Activated CD8-positive, alpha-beta T cell treated with anti-CD3 and anti-CD28 coated beads for 36 hours (primary cell): ENCODE measurements around the gene EFCAB9. TPM values are rescaled to one million over a fixed set of nuclear protein-coding genes. Genes with fewer than 3 reads are reported as not detected.

Source experiments
- ATAC-seq: fragments of 200-7000 bp; cut with Tn5 transposase; one replicate; pipeline ENCODE4 v1.10.0; 2021; ENCODE audit warnings: mild to moderate bottlenecking, moderate library complexity
- CTCF ChIA-PET: fragments of 350-600 bp; sonication (Branson Sonifier 250); formaldehyde crosslinking; loops from one replicate; lab custom pipeline; 2021; ENCODE audit warnings: antibody characterized with exemption; lab: Charles Lee
- POLR2A ChIA-PET: fragments of 350-600 bp; sonication (Branson Sonifier 250); formaldehyde crosslinking; loops from one replicate; lab custom pipeline; 2021; ENCODE audit warnings: antibody characterized with exemption; lab: Charles Lee
- DNase-seq: peaks from one replicate; pipeline ENCODE4 v3.0.0-alpha.2; 2020
- H3K27ac Mint-ChIP-seq: one replicate; pipeline ENCODE4 v1.8.0; 2021; ENCODE audit warnings: mild to moderate bottlenecking, mixed read lengths
- H3K27me3 Mint-ChIP-seq: one replicate; pipeline ENCODE4 v1.8.0; 2021; ENCODE audit warnings: mixed read lengths
- H3K36me3 Mint-ChIP-seq: one replicate; pipeline ENCODE4 v1.8.0; 2021; ENCODE audit warnings: low read depth, mixed read lengths
- H3K4me1 Mint-ChIP-seq: one replicate; pipeline ENCODE4 v1.8.0; 2021; ENCODE audit warnings: low read depth, mixed read lengths
- H3K4me3 Mint-ChIP-seq: one replicate; pipeline ENCODE4 v1.8.0; 2021; ENCODE audit warnings: mild to moderate bottlenecking, moderate library complexity, mixed read lengths
- H3K9me3 Mint-ChIP-seq: one replicate; pipeline ENCODE4 v1.8.0; 2021; ENCODE audit warnings: mixed read lengths
- intact Hi-C: fragments of 100-400 bp; cut with micrococcal nuclease; formaldehyde crosslinking; loops from one replicate; pipeline ENCODE4 v1.10.0; 2022
- total RNA-seq, 2 experiments: library from RNA; stranded (reverse); gene quantifications; one replicate each; pipeline ENCODE4 v1.2.3, GENCODE V29; 2021
- TF ChIP-seq, protein P1 (sequence below): fragments of 200-600 bp; IDR thresholded peaks from one replicate; pipeline ENCODE4 v1.8.0; 2022; ENCODE audit warnings: antibody characterized with exemption, mild to moderate bottlenecking

EFCAB9 gene
- total RNA-seq, result not detected

DNA sequence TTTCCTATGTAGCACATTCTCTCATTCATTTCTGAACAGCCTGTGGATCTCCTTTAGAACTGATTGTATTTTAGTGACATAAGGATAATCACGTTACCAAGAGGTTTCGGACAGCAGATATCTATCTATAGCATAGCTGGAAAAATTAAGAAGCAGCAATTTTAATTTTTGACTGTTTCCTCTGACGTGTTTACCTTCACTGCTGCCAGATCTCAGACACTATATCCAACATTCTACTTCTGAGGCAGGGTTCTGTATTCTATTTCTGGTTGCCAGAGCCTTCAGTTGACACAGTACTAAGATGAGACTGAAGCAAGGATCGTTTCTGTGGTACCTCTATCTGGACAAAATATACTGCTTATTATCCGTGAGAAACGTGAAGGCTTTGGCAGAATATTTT lies at the start of gene EFCAB9:
Gene EFCAB9 (plus strand): TSS at position 301 of the 400 bp plus-strand sequence. CDS start 1 bp downstream, at position 302.
- CTCF ChIA-PET, result interaction anchor here (1.3 kb wide), 1 partner anchor 89 kb away, joined by 4 read pairs; no protein-coding TSS in a partner anchor
- H3K27ac Mint-ChIP-seq, result no peak within 1 kb of the TSS

DNA sequence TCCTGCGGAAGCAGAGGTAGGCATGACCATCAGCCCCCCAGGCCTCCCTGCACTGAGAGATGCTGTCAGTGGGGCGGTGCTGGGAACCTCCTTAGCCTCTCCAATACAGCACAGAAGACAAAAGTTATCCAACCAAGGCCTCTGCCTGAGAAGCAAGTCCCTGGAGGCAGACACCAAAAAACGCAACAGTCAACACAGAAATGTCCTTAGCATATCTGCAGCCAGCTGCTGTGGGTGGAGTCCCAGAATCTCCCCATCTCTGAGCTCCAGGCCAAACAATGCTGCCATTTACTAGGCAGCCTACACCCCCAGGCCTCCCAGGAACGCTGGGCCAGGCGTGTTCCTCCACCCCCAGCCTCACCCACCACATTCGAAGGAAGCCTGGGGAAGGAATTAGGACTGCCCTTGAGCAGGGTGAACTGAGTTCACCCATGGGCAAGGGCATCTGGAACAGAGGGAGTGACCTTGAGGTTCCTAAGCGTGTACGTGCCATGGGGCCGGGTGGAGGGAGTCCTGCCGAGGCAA lies 49.6 kb upstream of the EFCAB9 start:
- POLR2A ChIA-PET, result interaction anchor here (0.9 kb wide), 2 partner anchors 12 to 17 kb away, joined by 3 read pairs; no protein-coding TSS in a partner anchor
- intact Hi-C loops, result no loop called here

More for the DNA sequence above, at the start of gene EFCAB9:
- ATAC-seq, result no peak
- no peak for DNase-seq
- H3K36me3 Mint-ChIP-seq, result no peaks in the 10 kb centered on the region
- H3K27me3 Mint-ChIP-seq, result peaks cover 4% of the 10 kb centered on the region
- H3K4me3 Mint-ChIP-seq, result no peak within 1 kb of the TSS
- intact Hi-C loops, result no loop called here
- TF ChIP-seq, protein P1, sequence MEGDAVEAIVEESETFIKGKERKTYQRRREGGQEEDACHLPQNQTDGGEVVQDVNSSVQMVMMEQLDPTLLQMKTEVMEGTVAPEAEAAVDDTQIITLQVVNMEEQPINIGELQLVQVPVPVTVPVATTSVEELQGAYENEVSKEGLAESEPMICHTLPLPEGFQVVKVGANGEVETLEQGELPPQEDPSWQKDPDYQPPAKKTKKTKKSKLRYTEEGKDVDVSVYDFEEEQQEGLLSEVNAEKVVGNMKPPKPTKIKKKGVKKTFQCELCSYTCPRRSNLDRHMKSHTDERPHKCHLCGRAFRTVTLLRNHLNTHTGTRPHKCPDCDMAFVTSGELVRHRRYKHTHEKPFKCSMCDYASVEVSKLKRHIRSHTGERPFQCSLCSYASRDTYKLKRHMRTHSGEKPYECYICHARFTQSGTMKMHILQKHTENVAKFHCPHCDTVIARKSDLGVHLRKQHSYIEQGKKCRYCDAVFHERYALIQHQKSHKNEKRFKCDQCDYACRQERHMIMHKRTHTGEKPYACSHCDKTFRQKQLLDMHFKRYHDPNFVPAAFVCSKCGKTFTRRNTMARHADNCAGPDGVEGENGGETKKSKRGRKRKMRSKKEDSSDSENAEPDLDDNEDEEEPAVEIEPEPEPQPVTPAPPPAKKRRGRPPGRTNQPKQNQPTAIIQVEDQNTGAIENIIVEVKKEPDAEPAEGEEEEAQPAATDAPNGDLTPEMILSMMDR, result no peak
- POLR2A ChIA-PET, result no interaction called here
- H3K9me3 Mint-ChIP-seq, result no peaks in the 10 kb centered on the region
- H3K4me1 Mint-ChIP-seq, result no peaks in the 10 kb centered on the region

DNA sequence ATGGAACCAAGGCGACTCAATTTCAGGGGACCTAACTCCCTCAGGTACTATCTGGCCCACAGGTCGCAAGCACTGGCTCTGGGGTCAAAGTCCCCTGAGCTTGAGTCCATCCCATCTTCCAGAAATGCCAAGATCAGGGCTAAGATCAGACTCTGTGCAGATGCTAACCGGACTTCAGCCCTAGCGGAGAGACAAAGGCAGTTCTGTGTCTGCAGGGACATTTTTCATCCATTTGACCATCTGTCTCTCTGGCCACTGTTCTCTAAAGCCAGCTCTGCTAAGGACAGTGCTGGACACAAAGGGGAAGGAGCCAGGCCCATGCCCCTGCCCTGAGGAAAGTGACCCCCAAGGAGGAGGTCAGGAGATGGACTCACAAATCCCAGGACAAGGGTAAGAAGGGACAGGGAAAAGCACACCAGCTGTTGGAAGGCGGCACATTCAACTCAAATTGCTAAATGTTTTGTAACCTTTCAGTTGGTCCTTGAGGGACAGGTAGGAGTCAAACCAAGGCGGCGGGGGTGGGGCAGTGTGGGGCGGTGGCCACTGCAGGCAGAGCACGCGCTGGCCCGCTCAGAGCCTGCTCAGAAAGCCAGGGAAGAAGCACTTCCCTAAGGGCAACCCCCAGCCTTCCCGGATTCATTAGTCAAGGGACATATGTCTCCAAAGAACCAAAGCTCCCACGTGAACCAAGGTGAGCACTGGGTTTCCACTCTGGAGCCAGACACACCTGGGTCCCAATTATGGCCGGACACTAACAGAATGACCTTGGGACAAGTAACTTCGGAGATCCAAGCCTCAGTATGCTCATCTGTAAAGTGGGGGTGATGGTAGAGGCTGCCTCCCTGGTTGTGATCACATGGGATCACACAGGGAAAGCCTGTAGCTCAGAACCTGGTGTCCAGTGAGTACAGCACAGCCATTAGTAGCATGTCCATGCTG lies 48.8 kb upstream of the EFCAB9 start:
- no peak overlapping the region for H3K4me3 Mint-ChIP-seq
- no peak for DNase-seq
- H3K27ac Mint-ChIP-seq, result peak overlapping the region; percentile 70
- ChIA-PET CTCF (no interaction called here), POLR2A (interaction anchor here (0.9 kb wide), 2 partner anchors 11 to 16 kb away, joined by 3 read pairs; no protein-coding TSS in a partner anchor)
- TF ChIP-seq, protein P1, result no peak
- peaks cover 73% of the 10 kb centered on the region for H3K4me1 Mint-ChIP-seq
- H3K9me3 Mint-ChIP-seq, result no peaks in the 10 kb centered on the region
- intact Hi-C loops, result no loop called here
- peaks cover 15% of the 10 kb centered on the region for H3K36me3 Mint-ChIP-seq
- ATAC-seq, result no peak
- H3K27me3 Mint-ChIP-seq, result no peaks in the 10 kb centered on the region

More for the DNA sequence above, 49.6 kb upstream of the EFCAB9 start:
- H3K27me3 Mint-ChIP-seq, result no peaks in the 10 kb centered on the region
- TF ChIP-seq, protein P1, result no peak
- ATAC-seq (no peak), DNase-seq (no peak)
- no peak overlapping the region for H3K4me3 Mint-ChIP-seq
- CTCF ChIA-PET, result no interaction called here
- H3K4me1 Mint-ChIP-seq, result peaks cover 77% of the 10 kb centered on the region
- H3K36me3 Mint-ChIP-seq, result peaks cover 23% of the 10 kb centered on the region
- H3K27ac Mint-ChIP-seq, result peak overlapping the region; percentile 70
- H3K9me3 Mint-ChIP-seq, result no peaks in the 10 kb centered on the region

DNA sequence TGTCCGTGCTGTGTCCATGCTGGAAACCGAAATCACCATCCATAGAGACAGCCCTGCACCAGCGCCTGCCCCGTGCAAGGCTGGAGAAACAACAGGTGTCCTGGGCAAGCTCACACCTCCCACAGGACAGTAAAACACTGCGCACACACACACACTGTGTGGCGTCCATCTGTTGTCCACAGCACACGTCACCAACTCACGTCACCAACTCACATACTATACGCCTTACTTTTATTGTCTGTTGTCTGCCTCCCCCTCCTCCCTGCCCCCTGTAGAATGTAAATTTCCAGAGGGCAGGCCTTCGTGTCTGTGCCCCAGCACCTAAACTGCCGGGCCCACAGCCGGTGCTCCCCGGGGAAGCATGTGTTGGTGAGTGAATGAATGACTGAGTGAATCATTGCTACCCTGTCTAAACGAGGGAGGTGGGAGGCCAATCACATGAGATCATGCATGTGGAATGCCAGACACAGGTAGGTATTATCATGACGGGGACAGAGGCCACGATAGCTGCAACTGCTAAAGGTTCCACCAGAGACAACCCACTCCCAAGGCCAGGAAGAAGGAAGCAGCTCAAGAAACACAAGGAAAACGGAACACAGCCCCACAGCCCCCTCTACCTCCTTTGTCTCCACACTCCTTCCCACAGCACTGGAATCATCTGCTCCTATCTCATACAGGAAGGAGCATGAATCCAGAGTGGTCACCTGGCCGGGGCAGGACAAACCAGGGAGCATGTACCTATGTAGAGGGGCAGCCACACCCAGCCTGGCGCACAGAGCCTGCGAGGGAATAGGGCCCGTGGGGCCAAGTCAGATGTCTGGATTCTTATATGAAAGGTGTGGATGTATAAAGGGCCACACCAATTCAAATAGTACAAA lies 47.9 kb upstream of the EFCAB9 start:
- Mint-ChIP-seq H3K4me3 (no peak overlapping the region), H3K36me3 (peaks cover 18% of the 10 kb centered on the region), H3K4me1 (peaks cover 76% of the 10 kb centered on the region), H3K27ac (peak overlapping the region; percentile 53), H3K27me3 (no peaks in the 10 kb centered on the region), H3K9me3 (no peaks in the 10 kb centered on the region)
- DNase-seq (no peak), ATAC-seq (no peak)
- TF ChIP-seq, protein P1, result no peak
- ChIA-PET POLR2A (no interaction called here), CTCF (no interaction called here)
- intact Hi-C loops, result no loop called here
